Endothelial cell of umbilical vein (primary cell): ENCODE results near the gene MAN1A1.

ENCODE experiments used
- EZH2 ChIP-seq: IDR thresholded peaks from 2 replicates; pipeline ENCODE4 v1.6.1; 2012; ENCODE audit warnings: borderline replicate concordance, low read depth, mild to moderate bottlenecking, moderate library complexity, low read length, inconsistent platforms; ENCODE audit not compliant: severe bottlenecking
- MYC ChIP-seq: IDR thresholded peaks from one replicate; pipeline ENCODE4 v1.6.1; 2011; ENCODE audit warnings: mild to moderate bottlenecking, low read depth, low read length
- POLR2A ChIP-seq: IDR thresholded peaks from 2 replicates; pipeline ENCODE4 v1.6.1; 2012; ENCODE audit warnings: low read depth, mild to moderate bottlenecking, control low read depth, low read length
- POLR2AphosphoS5 ChIP-seq: IDR thresholded peaks from 2 replicates; pipeline ENCODE4 v1.6.1; 2012; ENCODE audit warnings: low read depth, mild to moderate bottlenecking, control low read depth, low read length, moderate library complexity; ENCODE audit not compliant: insufficient read depth
- TF ChIP-seq, protein P1 (sequence below), 2 donors: IDR thresholded peaks; 1 replicate in 1 of 2; 2 replicates in 1 of 2; pipeline ENCODE4 v1.5.1; 2011; ENCODE audit warnings: low read length in 2 of 2, mild to moderate bottlenecking in 2 of 2, moderate library complexity in 2 of 2, control low read depth in 1 of 2, inconsistent platforms in 1 of 2, low read depth in 1 of 2; ENCODE audit not compliant: insufficient read depth in 1 of 2; ENCODE audit errors: extremely low read depth in 1 of 2

DNA sequence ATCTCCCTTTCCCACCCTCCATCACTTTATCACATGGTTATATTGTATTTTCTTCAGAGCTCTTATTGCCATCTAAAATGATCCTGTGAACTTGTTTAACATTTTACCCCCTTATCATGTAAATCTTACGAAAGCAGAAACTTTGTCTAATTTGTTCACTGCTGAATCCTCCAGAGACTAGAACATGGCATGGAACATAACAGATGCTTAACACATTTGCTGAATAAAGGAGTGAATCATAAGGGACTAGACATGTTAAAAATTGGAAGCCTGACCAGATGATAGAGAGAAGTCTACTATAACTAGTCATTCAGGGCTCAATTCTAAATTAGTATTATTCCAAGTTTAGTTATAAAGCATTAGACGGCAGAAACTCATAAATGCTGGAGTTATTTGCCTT is 73.3 kb downstream of the MAN1A1 start:
- TF ChIP-seq, protein P1, sequence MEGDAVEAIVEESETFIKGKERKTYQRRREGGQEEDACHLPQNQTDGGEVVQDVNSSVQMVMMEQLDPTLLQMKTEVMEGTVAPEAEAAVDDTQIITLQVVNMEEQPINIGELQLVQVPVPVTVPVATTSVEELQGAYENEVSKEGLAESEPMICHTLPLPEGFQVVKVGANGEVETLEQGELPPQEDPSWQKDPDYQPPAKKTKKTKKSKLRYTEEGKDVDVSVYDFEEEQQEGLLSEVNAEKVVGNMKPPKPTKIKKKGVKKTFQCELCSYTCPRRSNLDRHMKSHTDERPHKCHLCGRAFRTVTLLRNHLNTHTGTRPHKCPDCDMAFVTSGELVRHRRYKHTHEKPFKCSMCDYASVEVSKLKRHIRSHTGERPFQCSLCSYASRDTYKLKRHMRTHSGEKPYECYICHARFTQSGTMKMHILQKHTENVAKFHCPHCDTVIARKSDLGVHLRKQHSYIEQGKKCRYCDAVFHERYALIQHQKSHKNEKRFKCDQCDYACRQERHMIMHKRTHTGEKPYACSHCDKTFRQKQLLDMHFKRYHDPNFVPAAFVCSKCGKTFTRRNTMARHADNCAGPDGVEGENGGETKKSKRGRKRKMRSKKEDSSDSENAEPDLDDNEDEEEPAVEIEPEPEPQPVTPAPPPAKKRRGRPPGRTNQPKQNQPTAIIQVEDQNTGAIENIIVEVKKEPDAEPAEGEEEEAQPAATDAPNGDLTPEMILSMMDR (IDR thresholded peaks at IDR 0.05; ENCODE audit: extremely low read depth in 1 of 2, insufficient read depth in 1 of 2, low read depth in 1 of 2, low read length in 2 of 2): no peak
- TF ChIP-seq EZH2 (no peak), POLR2AphosphoS5 (no peak), POLR2A (no peak), MYC (no peak)
